Activated T-cell treated with anti-CD3 and anti-CD28 coated beads for 48 hours (primary cell): ENCODE measurements around the gene SLC13A3.

Source experiments
- DNase-seq: peaks from one replicate; pipeline ENCODE4 v3.0.0-alpha.2; 2020; ENCODE audit warnings: low read depth

SLC13A3 gene

DNA sequence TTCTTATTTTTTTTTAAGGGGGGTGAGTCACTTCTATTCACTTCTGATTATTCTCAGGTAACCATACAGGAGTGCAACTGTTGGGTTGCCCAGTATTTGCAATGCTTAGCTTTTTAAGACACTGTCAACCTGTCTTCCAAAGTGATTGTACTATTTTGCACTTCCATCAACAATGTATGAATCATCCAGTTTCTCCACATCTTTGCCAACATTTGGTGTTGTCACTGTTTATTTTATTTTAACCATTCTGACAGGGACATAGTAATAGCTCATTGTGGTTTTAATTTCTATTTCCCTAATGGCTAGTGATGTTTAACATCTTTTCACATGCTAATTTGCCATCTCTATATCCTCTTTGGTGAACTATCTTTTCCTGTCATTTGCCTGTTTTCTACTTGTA, 1.4 kb upstream of the SLC13A3 start:
- no peak for DNase-seq

DNA sequence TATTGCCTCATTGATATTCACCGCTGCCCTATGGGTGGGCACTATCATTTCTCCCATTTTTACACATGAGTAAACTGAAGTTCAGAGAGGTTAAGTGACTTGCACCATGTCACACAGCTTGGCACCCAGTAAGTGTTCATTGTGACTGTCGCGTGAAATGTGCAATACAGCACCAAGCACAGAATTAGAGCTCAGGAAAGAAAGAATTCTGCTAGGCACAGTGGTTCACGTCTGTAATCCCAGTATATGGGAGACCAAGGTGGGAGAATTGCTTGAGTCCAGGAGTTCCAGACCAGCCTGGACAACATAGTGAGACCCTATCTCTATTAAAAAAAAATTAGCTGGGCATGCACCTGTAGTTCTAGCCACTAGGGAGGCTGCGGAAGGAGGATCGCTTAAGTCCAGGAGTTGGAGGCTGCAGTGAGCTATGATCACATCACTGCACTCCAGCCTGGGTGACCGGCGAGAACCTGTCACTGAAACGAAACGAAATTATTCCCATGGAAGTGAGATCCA, 626 bp downstream of the SLC13A3 start:
- DNase-seq = no peak

DNA sequence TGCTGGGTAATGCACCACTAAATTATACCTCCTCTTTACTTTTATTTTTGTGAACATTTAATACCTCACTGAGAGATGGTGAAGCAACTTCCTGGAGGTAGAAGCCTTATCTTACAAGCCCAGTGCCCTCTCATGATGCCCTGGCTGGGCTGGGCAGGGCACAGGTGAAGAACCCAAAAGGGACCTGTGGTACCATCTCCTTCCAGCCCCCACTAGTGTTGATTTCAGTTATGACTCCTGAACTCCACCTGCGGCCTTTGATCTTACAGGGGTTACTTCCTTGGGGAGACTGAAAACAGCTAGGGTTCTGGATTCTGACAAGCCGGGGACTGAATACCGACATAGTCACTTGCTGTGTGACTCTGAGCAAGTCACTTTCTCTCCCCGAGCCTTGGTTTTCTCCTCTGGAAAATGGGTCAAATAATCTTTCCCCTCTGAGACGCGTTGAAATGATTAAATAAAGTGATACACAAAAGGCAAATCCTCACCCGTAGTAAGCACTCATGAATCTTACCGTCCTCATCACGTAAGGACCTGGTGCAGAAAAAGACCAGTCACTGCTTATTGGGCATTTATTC, 1.2 kb downstream of the SLC13A3 start:
- DNase-seq = no peak

GRCh38 chr20:46649650-46649949, 1.7 kb downstream of the SLC13A3 start:
- no peak for DNase-seq

GRCh38 chr20:46648903-46649649, 2.2 kb downstream of the SLC13A3 start:
- no peak for DNase-seq

GRCh38 chr20:46647469-46647868, 3.8 kb downstream of the SLC13A3 start:
- DNase-seq = no peak

DNA sequence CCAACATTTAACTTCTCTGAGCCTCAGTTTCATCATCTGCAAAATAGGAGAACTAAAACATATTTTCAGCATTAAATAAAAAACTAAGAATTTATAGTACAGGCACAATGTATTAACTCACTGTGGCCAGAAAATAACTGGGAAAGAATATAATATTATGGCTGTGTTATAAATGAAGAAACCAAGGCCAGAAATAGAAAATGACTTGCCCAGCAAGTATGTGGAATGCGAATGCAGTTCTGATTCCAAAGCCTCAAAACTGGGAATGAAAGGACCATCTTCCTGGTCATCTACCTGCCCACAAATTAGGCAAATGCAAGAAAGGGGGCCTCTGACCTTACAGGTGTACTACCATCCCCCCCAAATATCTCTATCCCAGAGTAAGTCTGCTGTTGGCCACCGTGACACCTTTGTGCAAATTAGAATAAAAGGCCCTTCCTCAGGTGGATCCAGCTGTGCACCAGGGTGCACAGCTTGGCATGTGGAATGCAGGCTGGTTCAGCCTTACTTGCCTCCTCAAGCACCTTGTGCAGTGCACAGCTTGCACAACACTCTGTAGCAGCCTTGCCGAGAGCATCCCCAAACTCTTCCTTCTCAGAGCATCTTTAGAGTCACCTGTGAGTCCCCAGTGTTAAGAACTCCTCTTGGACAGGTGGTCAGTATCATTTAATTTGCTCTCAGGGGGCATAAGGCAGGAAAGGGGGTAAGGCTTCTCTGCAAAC, 4.4 kb downstream of the SLC13A3 start:
- DNase-seq = no peak

- no peak for DNase-seq
Measured at GRCh38 chr20:46646122-46646521, 5.1 kb downstream of the SLC13A3 start.

GRCh38 chr20:46644733-46645132, 6.5 kb downstream of the SLC13A3 start:
- DNase-seq = no peak

GRCh38 chr20:46644160-46644559, 7.1 kb downstream of the SLC13A3 start:
- DNase-seq = no peak

DNA sequence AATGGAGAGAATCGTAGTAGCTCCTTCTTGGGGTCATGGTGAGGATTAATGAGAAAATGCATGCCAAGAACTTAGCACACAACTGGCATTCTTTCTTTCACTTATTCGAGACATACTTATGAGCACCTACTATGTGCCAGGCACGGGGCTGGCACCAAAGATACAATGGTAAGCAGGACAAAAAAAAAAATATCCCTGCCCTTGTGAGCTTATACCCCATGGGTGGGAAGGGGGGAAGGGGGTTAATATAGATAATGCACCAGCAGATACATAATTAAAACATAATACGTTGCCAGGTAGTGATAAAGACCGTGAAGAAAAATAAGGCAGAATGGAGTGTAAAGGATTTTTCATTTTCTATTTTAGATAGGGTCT, 8.3 kb downstream of the SLC13A3 start:
- no peak for DNase-seq

GRCh38 chr20:46642265-46642968, 8.8 kb downstream of the SLC13A3 start:
- no peak for DNase-seq

DNA sequence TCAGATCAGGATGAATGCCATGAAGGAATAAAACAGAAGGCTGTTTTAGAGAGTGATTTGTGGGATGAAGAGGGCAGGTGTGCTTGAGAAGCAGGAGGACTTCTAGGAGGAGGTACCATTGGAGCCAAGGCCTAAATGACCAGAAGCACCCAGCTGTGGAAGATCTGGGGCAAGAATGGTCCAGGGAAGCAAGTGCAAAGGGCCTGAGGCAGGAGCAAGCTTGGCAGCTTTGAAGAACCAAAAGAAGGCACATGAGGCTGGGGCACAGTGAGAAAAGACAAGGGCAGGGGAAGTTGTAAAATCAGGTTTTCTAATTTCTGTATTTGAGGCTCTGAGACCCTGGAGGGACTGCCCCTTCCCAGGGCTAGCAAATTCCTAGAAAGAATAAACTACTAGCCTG, 9.8 kb downstream of the SLC13A3 start:
- no peak for DNase-seq

GRCh38 chr20:46640536-46641311, 10.5 kb downstream of the SLC13A3 start:
- DNase-seq = no peak

DNA sequence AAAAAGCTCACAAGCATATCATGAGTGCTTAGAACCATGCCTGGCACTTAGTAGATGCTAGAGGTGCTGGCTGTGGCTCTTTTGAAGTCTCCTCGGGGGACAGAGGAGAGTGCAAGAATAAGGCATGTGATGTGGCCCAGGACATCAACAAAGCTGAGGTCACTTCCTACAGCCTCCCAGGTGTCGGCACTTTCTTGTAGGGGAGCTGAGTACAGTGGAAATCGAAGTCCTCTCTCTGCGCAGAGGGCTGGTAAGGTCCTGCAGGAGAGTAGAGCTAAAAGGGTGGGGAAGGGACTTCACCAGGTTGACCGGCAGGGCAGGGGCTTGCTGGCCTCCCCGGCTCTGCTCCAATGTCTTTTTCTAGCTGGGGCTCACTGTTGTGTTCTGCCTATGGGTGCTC, 11.2 kb downstream of the SLC13A3 start:
- no peak for DNase-seq

DNA sequence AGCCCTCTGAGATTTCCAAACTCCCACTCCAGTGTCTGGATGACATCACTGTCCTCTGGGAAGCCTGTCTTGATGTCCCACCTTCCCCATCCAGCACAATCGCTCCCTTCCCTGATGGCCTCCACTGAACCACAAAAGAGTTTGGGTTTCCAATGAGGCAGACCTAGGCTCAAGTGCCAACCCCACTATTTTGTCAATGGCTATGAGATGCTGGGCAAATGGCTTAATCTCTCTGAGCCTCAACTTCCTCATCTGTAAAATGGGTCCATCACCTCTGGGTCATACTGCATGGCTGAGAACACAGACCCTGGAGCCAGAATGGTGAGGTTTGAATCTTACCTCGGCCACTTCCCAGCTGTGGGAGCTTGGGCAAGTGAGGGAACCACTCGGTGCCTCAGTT, 11.7 kb downstream of the SLC13A3 start:
- DNase-seq = no peak

DNA sequence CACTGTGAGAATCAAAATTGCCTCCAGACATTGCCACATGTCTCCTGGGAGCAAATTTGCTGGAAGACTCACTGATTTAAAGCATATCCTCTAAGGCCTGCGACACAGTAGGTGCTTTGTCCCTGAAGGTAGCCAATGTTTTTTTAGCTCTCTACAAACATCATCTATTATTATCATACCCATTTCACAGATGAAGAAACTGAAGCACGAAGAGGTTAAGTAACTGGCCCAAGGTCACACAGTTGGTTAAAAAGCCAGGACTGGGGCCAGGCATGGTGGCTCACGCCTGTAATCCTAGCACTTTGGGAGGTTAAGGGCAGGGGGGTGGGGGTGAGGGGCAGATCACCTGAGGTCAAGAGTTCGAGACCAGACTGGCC, 12.4 kb downstream of the SLC13A3 start:
- no peak for DNase-seq

- no peak for DNase-seq
Measured at GRCh38 chr20:46638134-46638897, 12.9 kb downstream of the SLC13A3 start.

DNA sequence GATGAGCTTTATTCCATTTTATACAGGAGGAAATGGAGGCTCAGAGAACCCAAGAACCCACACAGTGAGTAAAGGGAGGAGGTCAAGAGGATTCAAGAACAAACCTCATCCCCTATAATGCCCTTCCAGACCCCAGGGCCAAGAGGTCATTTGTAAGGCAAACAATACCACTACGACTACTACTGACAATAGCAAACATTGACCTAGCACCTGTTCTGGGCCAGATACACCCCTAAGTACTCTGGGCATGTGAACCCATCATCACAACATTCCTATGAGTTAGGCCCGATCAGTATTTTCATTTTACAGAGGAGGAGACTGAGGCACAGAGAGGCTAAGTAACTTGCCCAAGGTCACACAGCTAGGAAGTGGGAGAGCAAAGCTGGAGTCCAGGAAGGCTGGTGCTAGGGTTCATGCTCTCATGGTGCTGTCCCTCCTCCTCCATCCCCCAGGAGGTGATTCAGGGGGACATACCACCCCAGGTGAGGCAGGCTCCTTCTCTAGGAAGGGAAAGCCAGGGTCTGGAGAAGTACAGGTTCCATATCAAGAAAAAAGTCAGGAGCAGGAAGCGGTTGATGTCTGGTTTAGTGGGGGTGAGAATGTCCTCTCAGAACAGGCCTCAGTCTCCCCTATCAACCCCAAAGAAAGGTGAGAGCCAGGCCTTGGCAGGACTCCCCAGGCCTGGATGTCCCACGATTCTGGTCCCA, 13.7 kb downstream of the SLC13A3 start:
- no peak for DNase-seq

GRCh38 chr20:46637020-46637419, 14.2 kb downstream of the SLC13A3 start:
- no peak for DNase-seq

GRCh38 chr20:46636514-46636913, 14.7 kb downstream of the SLC13A3 start:
- no peak for DNase-seq
